HG03196 (cell line): ENCODE data around the gene STMP1.

ENCODE experiments used
- ATAC-seq: cut with Tn5 transposase; IDR thresholded peaks from one replicate; pipeline ENCODE4 v1.9.1; 2021; ENCODE audit not compliant: unreplicated experiment

STMP1 gene

DNA sequence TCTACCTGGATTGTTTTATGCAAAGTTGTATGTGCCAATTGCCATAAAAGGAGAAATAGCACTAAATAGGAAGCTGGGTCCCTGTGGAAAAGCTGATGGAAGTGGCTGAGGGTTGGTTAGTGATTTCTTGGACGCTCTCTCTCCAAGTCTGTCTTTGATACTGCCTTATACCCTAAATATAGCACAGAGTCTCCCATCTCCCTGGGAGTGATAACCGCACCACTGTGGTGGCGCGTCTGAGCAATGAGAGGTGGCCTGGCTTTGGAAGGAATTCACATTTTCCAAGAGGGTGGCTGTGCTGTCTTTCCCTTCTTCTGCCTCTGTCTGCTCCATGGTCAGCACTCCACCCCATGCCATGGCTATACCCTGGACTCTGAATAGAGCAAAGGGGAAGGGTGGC, 31.2 kb downstream of the STMP1 start:
- no peak for ATAC-seq

DNA sequence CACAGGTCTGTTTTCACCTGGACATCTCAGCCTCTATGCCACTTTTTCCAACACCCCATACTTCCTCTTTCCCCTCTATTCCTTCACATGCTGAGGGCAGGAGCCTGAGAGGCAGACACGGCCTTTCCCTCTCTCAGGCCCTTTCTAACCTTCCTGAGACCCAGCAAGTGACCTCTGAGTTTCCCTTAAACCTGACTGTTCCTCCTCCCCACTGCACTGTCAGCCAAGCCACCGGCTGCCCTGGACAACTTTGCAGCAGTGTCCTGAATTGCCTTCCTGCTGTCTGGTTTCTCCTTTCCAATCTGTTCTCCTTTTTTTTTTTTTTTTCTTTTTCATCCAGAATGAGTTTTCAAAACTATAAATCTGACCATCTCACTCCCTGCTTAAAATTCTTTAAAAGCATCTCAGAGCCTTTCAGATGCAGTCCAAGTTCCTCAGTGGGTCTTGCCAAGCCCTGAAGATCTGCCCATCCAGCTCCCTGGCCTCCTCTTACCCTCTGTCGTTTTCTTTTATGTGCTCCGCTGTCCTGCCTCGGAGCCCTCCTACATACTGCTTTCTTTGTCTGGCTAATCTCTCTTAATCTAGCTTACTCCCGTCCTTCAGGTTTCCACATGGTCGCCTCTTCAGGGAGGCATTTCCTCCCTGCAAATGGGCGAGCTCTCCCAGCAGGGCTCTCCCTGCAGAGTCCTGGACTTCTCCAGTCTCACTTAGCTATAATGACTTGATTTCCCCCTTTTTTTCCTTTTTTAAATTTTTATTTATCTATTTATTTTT, 35.1 kb downstream of the STMP1 start:
- no peak for ATAC-seq

DNA sequence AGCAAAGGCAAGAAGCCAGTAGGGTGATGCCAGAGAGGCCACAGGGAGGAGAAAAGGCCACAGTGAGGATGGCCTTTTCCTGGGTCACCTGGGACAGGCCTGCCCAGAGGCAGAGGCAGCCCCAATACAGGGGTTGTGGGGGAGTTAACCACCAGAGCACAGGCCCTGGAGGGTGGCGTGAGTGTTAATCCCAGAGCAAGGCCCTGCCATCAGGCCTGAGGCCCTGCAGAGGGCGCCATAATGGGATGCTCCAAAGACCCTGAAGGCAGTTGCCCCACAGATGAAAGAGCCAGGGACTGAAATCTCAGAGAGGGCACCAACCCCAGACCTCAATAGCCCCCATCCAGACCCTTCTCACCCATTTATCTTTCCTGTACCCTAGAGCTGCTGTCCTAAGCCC, 41.8 kb downstream of the STMP1 start:
- ATAC-seq: no peak

DNA sequence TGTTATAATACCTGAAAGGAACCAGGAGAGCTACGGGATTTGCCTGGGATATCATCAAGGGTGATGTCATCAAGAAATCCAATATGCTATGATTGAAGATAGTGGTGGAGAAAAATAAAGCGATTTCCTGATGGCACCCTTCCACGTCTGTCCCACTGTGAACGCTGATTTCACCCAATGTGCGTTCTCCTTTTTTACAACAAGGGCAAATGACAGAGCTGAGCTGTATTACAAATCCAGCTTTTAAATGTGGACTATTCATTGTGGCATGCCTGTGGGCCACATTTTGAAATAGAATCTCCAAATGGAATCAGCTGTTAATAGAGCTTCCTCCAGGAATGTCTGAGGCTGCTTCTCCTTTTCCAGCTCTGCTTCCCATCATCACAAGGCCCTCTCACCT, 42.4 kb downstream of the STMP1 start:
- ATAC-seq: no peak

DNA sequence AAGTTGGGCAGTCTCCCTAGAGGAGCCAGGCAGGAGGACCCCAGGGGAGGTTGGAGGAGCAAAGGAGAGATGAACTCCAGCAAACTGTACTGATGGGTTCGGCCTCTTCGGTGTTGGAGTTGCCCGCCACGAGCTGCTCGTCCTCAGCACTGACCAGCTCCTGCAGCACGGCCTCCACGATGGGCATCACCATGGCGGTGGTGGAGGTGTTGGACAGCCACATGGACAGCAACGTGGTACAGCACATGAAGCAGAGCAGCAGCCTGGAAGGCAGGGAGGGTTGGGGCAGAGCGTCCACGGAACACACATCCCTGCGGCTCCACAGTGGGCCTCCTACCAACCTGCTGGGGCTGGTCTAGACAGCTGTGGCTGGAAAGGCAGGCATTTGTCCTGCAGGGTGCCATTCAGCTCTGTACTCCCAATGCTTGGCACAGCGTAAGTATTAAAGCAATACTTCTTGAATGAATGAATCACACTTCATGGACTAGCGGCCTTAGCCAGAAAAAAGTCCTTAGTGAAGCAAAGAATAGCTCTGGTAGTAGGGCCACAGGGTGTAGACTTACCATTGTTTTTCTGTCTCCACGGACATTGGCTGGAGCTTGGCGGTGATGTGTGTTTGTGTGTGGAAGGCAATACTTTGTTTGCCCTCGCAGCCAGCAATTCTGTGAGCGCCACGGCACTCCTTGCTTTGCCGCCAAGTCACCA, 43.9 kb downstream of the STMP1 start:
- ATAC-seq: no peak

DNA sequence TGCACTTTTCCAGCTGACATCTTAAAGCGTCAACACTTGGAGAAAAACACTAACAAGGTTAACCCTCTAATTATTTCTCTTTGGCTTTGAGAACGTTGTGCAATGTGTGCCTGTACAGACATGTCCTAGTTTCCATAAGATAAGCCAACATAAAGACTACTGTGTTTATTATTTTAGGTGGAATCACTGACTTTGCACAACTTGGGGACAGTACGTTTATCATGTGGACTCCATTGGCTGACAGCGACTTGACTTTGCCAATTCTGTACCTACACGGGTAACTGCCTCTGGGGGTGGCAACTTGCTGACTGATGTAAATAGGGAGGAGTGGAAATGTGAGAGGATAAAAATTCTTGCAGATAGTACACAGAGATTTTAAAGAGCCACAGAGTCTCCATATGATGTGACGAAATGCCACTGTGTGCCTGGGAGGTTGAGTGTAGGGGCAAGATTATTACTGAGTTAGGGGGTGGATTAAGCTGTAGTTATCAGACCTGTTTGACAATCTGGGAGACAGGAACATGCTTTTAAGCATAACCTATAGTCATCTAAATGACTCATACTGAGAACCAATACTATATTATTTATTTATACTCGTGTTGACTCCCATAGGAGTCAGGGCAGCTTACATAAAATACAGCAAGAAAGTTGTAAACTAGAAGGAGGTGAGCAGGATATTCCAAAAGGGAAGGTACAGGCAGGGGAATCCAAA, 44.7 kb downstream of the STMP1 start:
- no peak for ATAC-seq

DNA sequence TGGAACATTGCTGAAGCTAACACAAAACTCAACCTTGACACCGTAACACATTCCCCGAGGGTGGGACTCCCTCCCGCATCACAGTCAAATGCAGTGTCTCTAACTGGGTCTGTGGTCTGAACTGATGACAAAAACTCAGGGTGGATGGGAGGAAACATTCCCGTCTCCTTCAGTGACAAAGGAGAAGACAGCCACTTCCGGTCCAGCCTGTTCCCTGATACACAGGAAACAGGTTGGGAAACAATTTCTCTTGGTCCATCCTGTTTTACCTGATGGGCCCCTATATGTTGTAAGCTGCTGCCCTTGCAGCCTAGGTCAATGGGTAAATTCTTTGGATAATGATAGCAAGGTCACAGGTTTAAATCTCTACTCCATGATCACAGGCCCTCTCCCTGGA, 45.3 kb downstream of the STMP1 start:
- no peak for ATAC-seq

DNA sequence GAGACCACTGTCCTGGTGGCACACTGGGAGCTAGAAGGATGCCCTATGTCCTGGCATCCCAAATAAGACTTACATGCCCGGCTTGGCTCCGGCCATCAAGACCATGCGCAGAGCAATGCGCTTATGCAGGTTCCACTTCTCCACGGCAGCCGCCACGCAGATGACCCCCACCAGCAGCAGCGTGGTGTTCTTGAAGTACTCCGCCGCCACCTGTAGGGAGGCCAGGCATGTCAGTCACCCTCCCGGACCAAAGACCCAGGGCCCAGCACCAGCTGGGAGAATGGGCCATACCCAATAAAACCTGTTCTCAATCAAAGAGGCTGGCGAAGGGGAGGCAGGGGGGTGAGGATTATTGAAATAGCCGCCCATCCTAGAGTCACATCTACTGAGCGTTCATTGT, 45.7 kb downstream of the STMP1 start:
- ATAC-seq: no peak

DNA sequence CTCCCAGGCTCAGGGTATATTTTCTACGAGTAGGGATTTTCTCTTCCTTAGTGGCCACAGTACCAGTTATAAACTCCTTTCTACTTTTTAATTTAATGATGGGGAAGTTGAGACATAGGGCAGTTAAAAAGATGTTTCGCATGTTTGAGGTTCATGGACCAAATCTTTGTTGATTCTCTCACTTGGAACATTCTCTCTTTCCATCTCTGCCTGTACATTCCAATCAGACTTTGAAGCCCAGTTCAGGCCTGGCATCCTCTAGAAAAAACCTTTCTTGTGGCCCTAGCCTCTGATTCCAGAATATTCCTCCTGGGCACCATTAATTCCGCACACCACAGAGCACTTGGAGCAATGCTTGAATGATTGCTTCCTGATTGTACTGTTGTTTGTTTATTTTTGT, 47.2 kb downstream of the STMP1 start:
- ATAC-seq: no peak

DNA sequence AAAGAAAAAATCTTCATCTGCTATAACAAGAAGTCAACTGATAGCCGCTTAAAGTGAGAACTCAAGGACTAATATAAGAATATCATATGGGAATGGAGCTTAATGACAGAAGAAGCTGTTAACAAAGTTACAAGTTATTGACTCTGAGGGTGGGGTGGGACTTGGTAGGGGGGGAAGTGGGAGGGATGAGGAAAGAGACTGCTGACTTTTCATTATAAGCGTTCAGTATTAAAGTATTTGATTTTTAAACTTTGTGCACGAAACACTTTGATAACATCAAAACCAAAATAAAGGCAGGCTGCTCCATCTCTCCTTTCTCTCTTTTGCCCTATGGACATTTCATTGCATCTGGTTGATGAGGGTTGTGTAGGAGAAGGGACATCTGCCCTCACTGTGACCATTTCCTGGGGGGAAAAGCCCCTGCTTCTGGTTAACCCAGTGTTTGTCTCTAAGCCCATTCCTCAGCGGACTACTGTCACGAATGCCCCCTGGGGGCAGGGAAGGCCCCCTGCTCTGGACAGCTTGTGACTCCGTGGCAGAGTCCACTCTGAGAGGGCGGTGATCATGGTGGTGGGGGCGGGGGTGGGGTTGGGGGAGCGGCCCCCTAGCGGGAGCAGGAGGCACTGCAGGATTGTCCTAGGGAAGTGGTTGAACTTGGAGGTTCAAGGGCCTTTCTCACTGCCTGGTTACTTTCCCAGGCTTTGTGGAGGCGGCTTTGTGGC, 48.3 kb downstream of the STMP1 start:
- no peak for ATAC-seq

DNA sequence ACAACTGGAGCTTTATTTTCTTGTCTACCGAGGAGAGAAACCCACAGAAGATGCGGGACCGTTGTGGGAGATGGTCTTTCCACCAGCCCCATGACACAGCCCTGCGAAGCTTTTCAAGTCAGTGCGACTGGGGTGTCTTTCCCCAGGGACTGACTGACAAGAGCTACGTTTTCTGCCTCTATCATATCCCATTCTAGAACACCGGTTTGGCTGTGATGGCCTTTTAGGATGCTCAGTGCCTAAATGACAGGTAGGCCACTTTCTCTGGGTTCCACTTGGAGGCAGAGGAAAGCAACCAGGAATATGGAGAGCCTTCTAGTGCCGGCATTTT, 48.8 kb downstream of the STMP1 start:
- no peak for ATAC-seq

DNA sequence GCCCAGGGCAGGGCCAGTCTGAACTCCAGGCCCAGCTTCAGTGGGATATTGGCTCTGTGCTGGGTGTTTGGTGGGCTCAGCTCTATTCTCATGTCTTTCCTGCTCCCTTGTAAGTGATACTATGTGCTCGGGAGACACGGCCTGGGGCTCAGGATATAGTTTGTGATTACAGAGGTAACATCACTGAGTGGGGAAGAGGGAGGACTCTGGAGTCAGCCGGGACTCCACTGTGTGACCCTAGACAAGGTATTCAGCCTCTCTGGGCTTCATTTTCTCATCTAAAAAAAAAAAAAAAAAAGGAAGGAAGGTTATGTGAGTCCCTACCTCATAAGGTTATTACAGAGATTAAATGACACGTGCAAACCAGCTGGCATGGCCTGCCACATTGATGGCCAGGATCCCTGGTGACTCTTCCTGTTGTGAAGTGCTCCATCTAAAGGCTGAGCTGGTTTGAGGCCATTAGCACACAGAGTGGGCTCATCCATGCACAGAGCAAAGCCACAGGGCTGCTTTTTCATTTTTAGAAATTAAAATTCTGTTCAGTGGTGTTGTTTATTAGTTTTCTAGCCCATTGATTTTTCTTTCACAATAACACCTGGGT, 50.0 kb downstream of the STMP1 start:
- ATAC-seq: no peak

DNA sequence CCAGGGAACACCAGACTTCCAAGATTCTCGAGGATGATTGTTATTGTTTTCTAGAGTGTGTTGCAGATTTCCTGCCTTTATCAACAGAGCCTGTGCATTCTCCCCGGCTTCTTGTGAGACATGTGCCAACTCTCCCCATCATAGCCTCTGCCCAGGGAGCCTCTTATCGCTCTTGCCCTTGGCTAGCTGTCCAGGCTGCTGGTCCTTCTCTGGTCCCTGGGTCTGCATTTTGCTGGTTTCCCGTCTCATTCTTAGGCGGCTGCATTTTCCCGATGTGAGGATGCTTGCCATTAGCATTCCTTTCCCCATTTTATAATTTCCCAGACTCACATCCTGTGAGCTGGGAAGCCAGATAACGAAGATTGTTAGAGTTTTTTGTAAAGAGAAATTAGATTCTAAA, 50.5 kb downstream of the STMP1 start:
- ATAC-seq: no peak

DNA sequence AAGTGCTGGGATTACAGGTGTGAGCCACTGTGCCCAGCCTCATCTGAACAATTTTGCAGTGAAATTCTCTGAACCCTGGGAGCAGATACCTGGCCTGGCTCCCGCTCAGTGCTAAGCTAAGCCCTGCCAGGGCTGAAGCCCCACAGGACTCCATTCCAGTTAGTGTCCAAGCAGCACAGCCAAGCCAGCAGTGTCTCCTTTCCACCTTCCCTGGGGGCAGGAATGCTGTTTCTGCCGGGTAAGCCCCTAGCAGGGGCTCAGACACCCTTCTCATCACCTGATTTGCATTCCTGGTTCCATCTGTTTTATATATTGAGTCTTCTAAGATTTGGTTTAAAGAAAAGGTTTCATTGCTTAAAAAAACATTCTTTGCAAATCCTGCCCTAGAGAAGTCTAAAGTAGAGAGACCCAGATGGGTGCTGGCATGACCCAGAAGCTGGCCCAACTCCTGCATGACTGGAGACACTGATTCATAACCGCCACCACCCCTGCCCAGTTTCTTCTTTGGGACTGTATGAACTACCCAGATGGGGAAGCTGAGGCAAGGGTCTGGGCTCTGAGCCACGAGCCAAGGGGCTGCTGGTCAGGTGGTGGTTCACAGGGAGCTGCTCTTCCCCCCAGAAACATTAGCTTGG, 51.6 kb downstream of the STMP1 start:
- ATAC-seq: no peak

DNA sequence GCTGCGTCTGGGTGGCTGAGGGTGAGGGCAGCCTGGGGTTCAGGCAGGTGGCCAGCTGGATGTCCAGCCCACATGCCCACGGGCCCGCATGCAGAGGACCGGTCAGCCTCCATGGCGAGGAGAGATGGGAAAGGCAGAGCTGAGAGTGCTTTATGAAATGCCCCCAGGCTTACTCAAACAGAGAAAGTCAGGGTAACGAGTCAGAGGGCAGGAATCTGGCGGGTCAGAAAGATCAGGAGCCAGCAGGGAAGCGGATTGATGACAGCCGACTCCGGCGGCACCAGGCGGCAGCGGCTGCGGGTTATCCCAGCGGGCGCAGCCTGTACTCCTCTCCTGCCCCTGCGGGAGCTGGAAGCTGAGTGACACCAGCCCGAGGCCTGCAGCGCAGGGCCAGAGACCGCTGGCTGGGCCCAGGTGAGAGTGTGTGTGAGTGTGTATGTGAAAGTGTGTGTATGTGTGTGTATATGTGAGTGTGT, 52.3 kb downstream of the STMP1 start:
- ATAC-seq: no peak

DNA sequence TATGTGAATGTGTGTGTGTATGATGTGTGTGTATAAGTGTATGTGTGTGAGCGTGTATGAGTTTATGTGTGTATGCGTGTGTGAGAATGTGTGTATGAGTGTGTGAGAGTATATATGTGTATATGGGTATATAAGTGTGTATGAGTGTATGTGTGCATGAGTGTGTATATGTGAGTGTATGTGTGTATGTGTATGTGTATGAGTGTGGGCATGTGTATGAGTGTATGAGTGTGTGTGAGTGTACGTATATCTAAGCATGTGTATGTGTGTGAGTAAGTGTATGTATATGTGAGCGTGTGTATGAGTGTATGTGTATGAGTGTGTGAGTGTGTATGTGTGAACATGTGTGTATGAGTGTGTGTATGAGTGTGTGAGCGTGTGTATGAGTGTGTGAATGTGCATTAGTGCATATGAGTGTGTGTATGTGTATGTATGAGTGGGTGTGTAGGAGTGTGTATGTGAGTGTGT, 52.8 kb downstream of the STMP1 start:
- ATAC-seq: no peak

DNA sequence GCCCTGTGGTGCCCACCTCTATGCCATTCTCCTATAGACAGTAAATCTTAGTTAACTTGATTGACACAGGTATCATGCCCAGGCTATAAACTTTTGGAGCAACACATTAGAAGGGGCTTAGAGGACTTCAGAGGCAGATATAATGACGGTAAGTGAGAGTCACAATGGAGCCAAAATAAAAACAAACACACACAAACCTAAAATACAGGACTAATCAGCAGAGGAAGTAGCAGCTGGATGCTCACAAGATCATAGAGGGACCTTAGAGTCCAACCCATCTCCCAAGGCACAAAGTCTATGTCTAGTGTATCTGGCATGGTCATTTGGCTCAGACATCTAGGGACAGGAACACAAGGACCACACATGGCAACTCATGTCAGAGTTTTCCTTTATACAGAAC, 53.4 kb downstream of the STMP1 start:
- no peak for ATAC-seq

DNA sequence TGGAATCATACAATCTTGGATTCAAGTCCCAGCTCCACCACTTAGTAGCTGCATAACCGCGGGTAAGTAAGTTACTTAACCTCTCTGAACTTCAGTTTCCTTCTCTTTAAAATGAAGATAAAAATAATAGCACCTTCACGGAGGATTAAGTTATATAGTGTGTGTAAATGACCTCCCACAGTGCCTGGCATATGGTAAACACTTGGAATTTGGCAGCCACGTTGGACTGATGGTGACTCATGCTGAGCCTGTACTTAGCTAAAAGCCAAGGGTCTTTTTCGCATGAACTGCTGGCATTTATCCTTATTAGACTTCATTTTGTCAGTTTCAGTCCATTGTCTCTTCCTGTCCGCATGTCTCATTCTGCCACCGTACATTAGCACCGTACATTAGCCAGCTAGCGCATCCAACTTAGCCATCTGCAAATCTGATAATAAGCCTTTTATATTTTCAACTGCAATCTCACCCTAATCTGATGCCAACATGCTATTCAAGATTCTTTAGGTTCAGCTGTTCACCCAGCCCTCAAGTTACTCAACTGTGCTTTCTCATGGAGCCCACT, 54.4 kb downstream of the STMP1 start:
- ATAC-seq: no peak

DNA sequence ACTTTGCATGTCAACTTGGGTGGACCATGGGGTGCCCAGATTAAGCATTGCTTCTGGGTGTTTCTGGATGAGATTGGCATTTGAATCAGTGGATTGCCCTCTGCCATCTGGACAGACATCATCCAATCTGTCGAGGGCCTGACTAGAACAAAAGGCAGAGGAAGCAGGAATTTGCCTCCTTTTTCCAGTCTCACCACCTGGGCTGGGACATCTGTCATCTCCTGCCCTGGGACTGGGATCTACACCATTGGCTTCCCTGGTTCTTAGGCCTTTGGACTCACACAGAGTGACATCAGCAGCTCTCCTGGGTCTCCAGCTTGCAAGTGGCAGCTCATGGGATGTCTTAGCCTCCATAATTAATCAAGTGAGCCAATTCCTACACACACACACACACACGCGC, 55.4 kb downstream of the STMP1 start:
- ATAC-seq: no peak

DNA sequence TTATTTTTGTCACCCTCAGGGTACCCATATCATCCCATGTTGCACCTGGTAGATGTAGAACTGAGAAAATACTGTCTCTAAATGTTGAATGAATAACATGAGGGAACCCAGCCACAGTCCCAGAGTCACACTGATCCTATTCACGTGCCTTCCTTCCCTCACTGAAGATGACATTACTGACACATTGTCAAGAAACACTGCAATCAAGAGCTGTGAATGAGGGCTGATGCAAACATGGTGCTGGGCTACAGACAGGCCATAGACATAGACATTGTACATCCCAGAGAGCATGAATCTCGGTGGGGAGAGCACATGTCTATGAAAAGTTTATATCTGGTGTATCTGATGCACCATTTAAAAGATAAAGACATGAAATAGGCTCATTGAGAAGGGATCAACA, 55.9 kb downstream of the STMP1 start:
- no peak for ATAC-seq
